Thyroid gland (tissue), 4 donors: ENCODE measurements around the gene MBD2. TPM values are rescaled to one million over a fixed set of nuclear protein-coding genes. Genes with fewer than 3 reads are reported as not detected.
"Not testable (repeated sequence)": the region's sequence is repeated elsewhere in the genome, so short reads cannot be mapped to it uniquely, and the experiment has no call there.

ENCODE experiments used
- DNase-seq, 2 donors: peaks; one replicate each; pipeline ENCODE4 v3.0.0-alpha.2; 2019
- H3K27ac ChIP-seq, 3 donors: fragments of 200-600 bp; sonication (generic); 1 replicate in 2 of 3; 2 replicates in 1 of 3; pipeline ENCODE4 v1.5.1; 2016 to 2019; ENCODE audit warnings: mild to moderate bottlenecking in 1 of 3, moderate library complexity in 1 of 3
- H3K27me3 ChIP-seq: fragments of 200-600 bp; sonication (generic); one replicate; pipeline ENCODE4 v1.5.1; 2019
- H3K36me3 ChIP-seq, 2 donors: fragments of 200-600 bp; sonication (generic); one replicate each; pipeline ENCODE4 v1.5.1; 2016 to 2019
- H3K4me1 ChIP-seq, 2 donors: fragments of 200-600 bp; sonication (generic); one replicate each; pipeline ENCODE4 v1.5.1; 2017 to 2019
- H3K4me3 ChIP-seq, 3 donors: fragments of 200-600 bp; sonication (generic); replicated peaks in 1 of 3; 1 replicate in 2 of 3; 2 replicates in 1 of 3; pipeline ENCODE4 v1.5.1; 2016; ENCODE audit warnings: mild to moderate bottlenecking in 1 of 3
- H3K9me3 ChIP-seq: fragments of 200-600 bp; sonication (generic); one replicate; pipeline ENCODE4 v1.5.1; 2017
- POLR2A ChIP-seq, 2 donors: fragments of 450-650 bp; IDR thresholded peaks; one replicate each; pipeline ENCODE4 v1.6.1; 2017; ENCODE audit warnings: antibody characterized with exemption in 2 of 2, mild to moderate bottlenecking in 2 of 2, moderate library complexity in 1 of 2
- WGBS, 2 donors: methylation state at CpG; one replicate each; pipeline ENCODE4 v1.1.5; 2017; 5-methylcytosine and 5-hydroxymethylcytosine counted together
- intact Hi-C: fragments of 100-400 bp; cut with DNase I; formaldehyde crosslinking; loops from one replicate; pipeline ENCODE4 v1.15.1; 2023
- total RNA-seq, 4 donors: library from RNA; depleted of rRNA; stranded (reverse); fragments of >200 nt; gene quantifications; one replicate each; pipeline ENCODE4 v1.2.3, GENCODE V29; 2016
- TF ChIP-seq, protein P1 (sequence below), 6 experiments: fragments of 200-600 bp in 3 of 6; fragments of 450-650 bp in 3 of 6; sonication (generic) in 3 of 6; IDR thresholded peaks; one replicate each; pipeline ENCODE4 v1.5.1; 2016 to 2019; ENCODE audit warnings: antibody characterized with exemption in 6 of 6, mild to moderate bottlenecking in 2 of 6, inconsistent platforms in 1 of 6, moderate library complexity in 1 of 6

Gene MBD2
- total RNA-seq, 4 donors from 2014 or later: 81.4 to 96.3 (median 88.8) TPM

DNA sequence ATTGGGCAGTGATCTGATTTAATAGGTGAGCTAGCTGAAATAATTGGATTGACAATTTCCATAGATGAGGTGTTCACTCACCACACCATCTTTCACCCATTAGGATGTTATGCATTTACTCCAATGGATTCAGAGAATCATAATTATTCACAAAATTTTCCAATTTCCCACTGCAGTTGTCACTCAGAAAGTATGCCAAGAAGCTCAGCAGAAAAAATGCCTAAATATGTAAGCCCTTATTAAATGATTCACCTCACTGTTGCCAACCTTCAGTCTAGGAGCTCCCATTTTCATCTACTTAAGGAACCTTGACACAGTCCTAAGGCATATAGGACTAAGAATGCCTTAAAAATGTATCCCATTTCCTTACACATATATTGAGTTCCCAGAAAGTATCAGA is 94.3 kb downstream of the MBD2 start:
- Histone ChIP-seq H3K4me1 (no peaks in the 10 kb centered on the region), H3K9me3 (no peaks in the 10 kb centered on the region), H3K36me3 (no peaks in the 10 kb centered on the region), H3K27me3 (no peaks in the 10 kb centered on the region), H3K4me3 (no peak overlapping the region), H3K27ac (no peak overlapping the region)
- no peak for TF ChIP-seq POLR2A (IDR thresholded peaks at IDR 0.05)
- TF ChIP-seq, protein P1, sequence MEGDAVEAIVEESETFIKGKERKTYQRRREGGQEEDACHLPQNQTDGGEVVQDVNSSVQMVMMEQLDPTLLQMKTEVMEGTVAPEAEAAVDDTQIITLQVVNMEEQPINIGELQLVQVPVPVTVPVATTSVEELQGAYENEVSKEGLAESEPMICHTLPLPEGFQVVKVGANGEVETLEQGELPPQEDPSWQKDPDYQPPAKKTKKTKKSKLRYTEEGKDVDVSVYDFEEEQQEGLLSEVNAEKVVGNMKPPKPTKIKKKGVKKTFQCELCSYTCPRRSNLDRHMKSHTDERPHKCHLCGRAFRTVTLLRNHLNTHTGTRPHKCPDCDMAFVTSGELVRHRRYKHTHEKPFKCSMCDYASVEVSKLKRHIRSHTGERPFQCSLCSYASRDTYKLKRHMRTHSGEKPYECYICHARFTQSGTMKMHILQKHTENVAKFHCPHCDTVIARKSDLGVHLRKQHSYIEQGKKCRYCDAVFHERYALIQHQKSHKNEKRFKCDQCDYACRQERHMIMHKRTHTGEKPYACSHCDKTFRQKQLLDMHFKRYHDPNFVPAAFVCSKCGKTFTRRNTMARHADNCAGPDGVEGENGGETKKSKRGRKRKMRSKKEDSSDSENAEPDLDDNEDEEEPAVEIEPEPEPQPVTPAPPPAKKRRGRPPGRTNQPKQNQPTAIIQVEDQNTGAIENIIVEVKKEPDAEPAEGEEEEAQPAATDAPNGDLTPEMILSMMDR (IDR thresholded peaks at IDR 0.05): no peak
- no peak for DNase-seq
- intact Hi-C loops: no loop called here

DNA sequence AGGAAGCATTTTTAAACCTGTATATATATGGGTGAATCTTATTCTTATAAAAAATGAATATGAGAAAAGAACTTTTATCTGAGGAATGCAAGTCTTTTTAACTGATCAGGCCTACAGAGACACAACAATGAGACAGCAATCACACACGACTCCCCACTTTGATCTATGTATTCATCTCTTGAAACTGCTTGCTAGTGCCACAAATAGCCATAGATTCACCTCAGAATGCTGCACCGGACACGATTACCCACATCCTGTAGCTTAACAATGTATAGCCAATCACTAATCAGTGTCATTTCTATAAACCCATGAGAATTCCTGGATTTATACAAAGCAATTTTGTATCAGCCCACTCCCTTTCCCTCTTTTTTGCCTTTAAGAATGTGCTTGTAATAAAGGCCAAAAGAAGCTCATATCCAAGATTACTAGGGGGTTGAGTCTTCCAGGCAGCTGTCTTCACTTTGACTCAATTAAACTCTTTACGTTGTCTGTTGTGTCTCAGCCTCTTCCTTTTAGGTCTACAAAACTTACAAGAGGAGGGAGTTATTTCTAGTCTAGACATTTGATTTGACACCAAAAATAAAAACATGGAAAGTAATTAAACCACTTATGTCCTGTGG is 94.9 kb downstream of the MBD2 start:
- Histone ChIP-seq H3K27me3 (no peaks in the 10 kb centered on the region), H3K4me3 (no peak overlapping the region), H3K4me1 (no peaks in the 10 kb centered on the region), H3K36me3 (no peaks in the 10 kb centered on the region), H3K9me3 (no peaks in the 10 kb centered on the region), H3K27ac (no peak overlapping the region)
- TF ChIP-seq, protein P1 (IDR thresholded peaks at IDR 0.05): no peak
- TF ChIP-seq POLR2A (IDR thresholded peaks at IDR 0.05): no peak
- DNase-seq: no peak
- intact Hi-C loops: no loop called here
- 80 to 82% methylated on average over 4 of the region's 4 CpGs for WGBS, 2 donors

DNA sequence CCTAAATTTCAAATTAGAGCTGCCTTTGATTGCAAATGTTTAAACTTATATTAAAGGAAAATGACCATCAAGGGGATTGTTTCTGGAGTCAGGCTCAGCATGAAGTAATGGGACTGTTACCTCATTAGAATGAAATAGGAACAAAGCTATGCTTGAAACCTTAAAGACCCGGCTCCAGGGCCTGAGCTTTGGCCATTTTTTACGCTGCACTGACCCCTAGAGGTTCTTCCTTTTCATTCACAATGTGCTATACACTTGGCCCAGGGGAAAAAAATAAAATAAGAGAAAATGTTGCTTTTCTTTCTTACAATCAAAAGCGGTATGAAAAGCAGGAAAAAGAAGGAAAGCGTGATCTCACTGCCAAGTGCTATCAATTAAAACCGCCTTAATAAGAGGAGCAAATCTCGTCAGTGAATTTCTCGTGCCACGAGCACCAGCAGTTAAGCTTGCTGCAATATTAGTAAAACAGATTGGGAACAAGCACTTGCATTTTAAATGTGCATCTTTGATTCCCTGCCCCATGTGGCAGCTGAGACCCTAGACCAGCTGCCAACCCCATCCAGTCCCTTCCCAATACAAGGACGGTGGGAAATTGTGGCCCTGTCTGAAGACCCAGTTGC is 96.6 kb downstream of the MBD2 start:
- TF ChIP-seq, protein P1 (IDR thresholded peaks at IDR 0.05): peak in 2 of 6 experiments; percentile 13 to 23
- TF ChIP-seq POLR2A (IDR thresholded peaks at IDR 0.05): no peak
- H3K27ac ChIP-seq: no peak overlapping the region
- no peak for DNase-seq
- no peaks in the 10 kb centered on the region for H3K4me1 ChIP-seq
- H3K4me3 ChIP-seq: no peak overlapping the region
- no peaks in the 10 kb centered on the region for H3K36me3 ChIP-seq
- intact Hi-C loops: no loop called here
- no peaks in the 10 kb centered on the region for H3K27me3 ChIP-seq
- WGBS, 2 donors: 68 to 70% methylated on average over 9 of the region's 9 CpGs
- no peaks in the 10 kb centered on the region for H3K9me3 ChIP-seq

DNA sequence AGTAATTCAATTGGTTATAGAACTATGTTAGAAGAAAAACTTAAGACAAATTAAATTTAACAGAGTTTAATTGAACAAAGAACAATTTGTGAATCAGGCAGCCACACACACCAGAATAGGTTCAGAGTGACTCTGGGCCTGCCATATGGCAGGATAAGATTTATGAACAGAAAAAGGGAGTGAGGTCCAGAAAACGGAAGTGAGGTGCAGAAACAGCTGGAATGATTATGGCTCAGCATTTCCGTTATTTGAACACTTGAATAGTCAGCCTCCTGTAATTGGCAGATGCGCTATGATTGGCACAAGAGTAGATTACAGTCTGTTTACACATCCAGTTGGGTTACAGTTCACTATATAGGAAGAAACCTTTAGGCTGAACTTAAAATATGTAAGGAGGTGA is 99.0 kb downstream of the MBD2 start:
- DNase-seq: no peak
- no peak for TF ChIP-seq POLR2A (IDR thresholded peaks at IDR 0.05)
- TF ChIP-seq, protein P1 (IDR thresholded peaks at IDR 0.05): no peak
- no peak overlapping the region for H3K27ac ChIP-seq
- no peak overlapping the region for H3K4me3 ChIP-seq
- H3K4me1 ChIP-seq: no peaks in the 10 kb centered on the region
- H3K27me3 ChIP-seq: no peaks in the 10 kb centered on the region
- H3K36me3 ChIP-seq: no peaks in the 10 kb centered on the region
- intact Hi-C loops: no loop called here
- 76 to 84% methylated on average over 3 of the region's 3 CpGs for WGBS, 2 donors
- no peaks in the 10 kb centered on the region for H3K9me3 ChIP-seq

DNA sequence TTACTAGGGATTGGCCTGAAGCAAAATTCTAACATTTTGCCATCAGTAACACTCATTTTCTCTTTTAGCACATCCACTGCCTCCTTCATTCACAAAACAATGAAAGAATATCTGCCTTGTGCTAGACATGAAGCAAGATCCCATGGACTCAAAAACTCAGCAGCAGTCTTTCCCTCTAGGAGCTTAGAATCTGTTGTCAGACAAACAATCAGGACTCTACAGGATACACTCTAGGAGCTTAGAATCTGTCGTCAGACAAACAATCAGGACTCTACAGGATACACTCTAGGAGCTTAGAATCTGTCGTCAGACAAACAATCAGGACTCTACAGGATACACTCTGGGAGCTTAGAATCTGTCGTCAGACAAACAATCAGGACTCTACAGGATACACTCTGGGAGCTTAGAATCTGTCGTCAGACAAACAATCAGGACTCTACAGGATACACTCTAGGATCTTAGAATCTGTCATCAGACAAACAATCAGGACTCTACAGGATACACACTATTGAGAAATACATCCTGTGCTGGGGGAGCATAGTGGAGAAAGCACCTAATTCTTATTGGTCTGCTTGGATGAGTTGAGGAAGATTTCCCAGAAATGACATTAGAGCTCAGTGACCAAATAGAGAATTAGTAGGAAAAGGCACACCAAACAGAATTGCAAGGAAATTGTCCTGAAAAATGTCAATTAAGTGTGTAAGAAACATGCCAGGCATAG is 100.6 kb downstream of the MBD2 start:
- DNase-seq, H3K36me3 ChIP-seq, H3K27me3 ChIP-seq, H3K4me3 ChIP-seq, intact Hi-C loops, H3K4me1 ChIP-seq, H3K9me3 ChIP-seq, H3K27ac ChIP-seq: not testable (repeated sequence)
- WGBS, 2 donors: 69 to 84% methylated on average over 3 to 4 of the region's 4 CpGs
